ENCODE results near the gene ATP6V1F.

DNA sequence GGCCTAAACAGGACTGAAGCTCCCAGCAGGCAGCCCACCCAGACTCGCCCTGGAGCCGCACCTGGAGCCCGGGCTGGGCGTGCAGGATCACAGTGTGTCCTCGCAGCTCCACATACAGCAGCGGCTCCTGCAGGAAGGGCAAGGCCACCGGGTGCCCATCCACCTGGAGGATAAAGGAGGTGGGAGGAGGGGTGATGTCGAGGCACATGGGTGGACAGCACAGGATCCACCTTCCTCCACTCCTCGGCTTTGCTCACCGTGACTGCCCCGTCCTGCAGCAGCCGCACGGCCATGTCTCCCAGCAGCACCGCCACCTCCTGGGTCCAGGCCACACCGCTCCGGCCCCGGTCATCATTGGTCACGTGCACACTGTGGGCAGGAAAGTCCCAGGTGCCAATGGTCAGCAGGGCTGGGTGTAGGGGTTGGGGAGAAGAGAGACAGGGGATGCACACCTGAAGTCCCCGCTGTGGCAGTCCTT is 16.8 kb downstream of the ATP6V1F start:
- TF ChIP-seq, protein P1, sequence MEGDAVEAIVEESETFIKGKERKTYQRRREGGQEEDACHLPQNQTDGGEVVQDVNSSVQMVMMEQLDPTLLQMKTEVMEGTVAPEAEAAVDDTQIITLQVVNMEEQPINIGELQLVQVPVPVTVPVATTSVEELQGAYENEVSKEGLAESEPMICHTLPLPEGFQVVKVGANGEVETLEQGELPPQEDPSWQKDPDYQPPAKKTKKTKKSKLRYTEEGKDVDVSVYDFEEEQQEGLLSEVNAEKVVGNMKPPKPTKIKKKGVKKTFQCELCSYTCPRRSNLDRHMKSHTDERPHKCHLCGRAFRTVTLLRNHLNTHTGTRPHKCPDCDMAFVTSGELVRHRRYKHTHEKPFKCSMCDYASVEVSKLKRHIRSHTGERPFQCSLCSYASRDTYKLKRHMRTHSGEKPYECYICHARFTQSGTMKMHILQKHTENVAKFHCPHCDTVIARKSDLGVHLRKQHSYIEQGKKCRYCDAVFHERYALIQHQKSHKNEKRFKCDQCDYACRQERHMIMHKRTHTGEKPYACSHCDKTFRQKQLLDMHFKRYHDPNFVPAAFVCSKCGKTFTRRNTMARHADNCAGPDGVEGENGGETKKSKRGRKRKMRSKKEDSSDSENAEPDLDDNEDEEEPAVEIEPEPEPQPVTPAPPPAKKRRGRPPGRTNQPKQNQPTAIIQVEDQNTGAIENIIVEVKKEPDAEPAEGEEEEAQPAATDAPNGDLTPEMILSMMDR (IDR thresholded peaks at IDR 0.05) = no peak
- no peak for TF ChIP-seq POLR2AphosphoS5 (IDR thresholded peaks at IDR 0.05; ENCODE audit: insufficient read depth in 1 of 2, low read depth in 1 of 2)
- no peak for TF ChIP-seq POLR2A (IDR thresholded peaks at IDR 0.05)
